ENCODE data around the gene BAZ1A. TPM values are rescaled to one million over a fixed set of nuclear protein-coding genes. Genes with fewer than 3 reads are reported as not detected.

Gene BAZ1A
- total and polyA plus RNA-seq, 2 donors (not counting 1 experiment from before 2014, with no cell fraction given) = 18.8 to 36.8 TPM

- no peak for TF ChIP-seq CTCF (IDR thresholded peaks at IDR 0.05)
- TF ChIP-seq EZH2 (IDR thresholded peaks at IDR 0.05; ENCODE audit: borderline replicate concordance, insufficient read depth, low read depth, low read length, poor library complexity, severe bottlenecking) = no peak
- CTCF ChIA-PET = interaction anchor here (0.8 to 3.0 kb wide), 4 partner anchors 8 to 1100 kb away, joined by 3 to 18 read pairs (median 8); no protein-coding TSS in a partner anchor
- H3K27me3 ChIP-seq (replicated peaks in 1 of 4; ENCODE audit: control extremely low read depth in 1 of 4, control insufficient read depth in 3 of 4, insufficient read depth in 4 of 4, low read length in 3 of 4) = no peaks in the 10 kb centered on the region
- no peaks in the 10 kb centered on the region for H3K79me2 ChIP-seq (ENCODE audit: control insufficient read depth, insufficient read depth, low read length)
- H3K27ac Mint-ChIP-seq = peak within 1 kb of the TSS; percentile 94
- peak within 1 kb of the TSS; percentile 79 for H3K4me2 ChIP-seq (replicated peaks; ENCODE audit: low read depth, low read length, poor library complexity, severe bottlenecking)
- under 1% methylated on average over 74 of the region's 76 CpGs for WGBS (ENCODE audit: insufficient coverage)
- peak within 1 kb of the TSS; percentile 87 for H2AFZ ChIP-seq (ENCODE audit: insufficient read depth, low read depth, low read length, poor library complexity, severe bottlenecking)
- no peaks in the 10 kb centered on the region for H3K9me3 Mint-ChIP-seq (ENCODE audit: insufficient read depth)
- peak; percentile 91 for ATAC-seq (ENCODE audit: low read depth)
- POLR2A ChIA-PET = interaction anchor here (0.7 to 1.8 kb wide), 3 partner anchors 9 to 268 kb away, joined by 3 to 11 read pairs (median 9); partner anchors contain the start of genes BAZ1A and SRP54
- peak; percentile 86 for DNase-seq
- H3K4me3 Mint-ChIP-seq = peak within 1 kb of the TSS; percentile 94
- H4K20me1 ChIP-seq (ENCODE audit: control insufficient read depth, insufficient read depth, low read length, poor library complexity, severe bottlenecking) = no peaks in the 10 kb centered on the region
- peaks cover 11 to 15% of the 10 kb centered on the region in 2 donors for H3K4me1 ChIP-seq (ENCODE audit: control insufficient read depth in 2 of 2, insufficient read depth in 2 of 2, low read length in 2 of 2)
- H3K9me3 ChIP-seq (ENCODE audit: control extremely low read depth in 1 of 3, control insufficient read depth in 2 of 3, insufficient read depth in 1 of 3, low read length in 2 of 3) = no peaks in the 10 kb centered on the region
- H3K27ac ChIP-seq (ENCODE audit: low read length in 2 of 2) = peak within 1 kb of the TSS; percentile 75 to 87
- H3K36me3 ChIP-seq (replicated peaks in 1 of 2; ENCODE audit: control extremely low read depth in 1 of 2, control insufficient read depth in 1 of 2, extremely low read depth in 1 of 2, insufficient read depth in 2 of 2, low read length in 1 of 2) = peaks cover 6 to 12% of the 10 kb centered on the region in 2 experiments
- H3K4me3 ChIP-seq (ENCODE audit: control extremely low read depth in 1 of 5, extremely low read depth in 1 of 5, insufficient read depth in 1 of 5, low read depth in 2 of 5, low read length in 4 of 5) = peak within 1 kb of the TSS; percentile 61 to 91 (median 81)
- peaks cover 29% of the 10 kb centered on the region for H3K4me1 Mint-ChIP-seq
- H3K9ac ChIP-seq (ENCODE audit: low read length) = peak within 1 kb of the TSS; percentile 84
- H3K27me3 Mint-ChIP-seq = no peaks in the 10 kb centered on the region
- intact Hi-C loops (cut with micrococcal nuclease) = loop anchor here (1.0 to 10.0 kb wide), 6 partner anchors 9 to 407 kb away; partner anchors contain the start of genes FAM177A1, PPP2R3C, SNX6 and SPTSSA
Observed at GRCh38 chr14:34714320-34715126, 160.6 kb downstream of the BAZ1A start, which contains the start of gene CFL2. Gene CFL2, minus strand, starts transcription at chr14:34714593. Its CDS starts 53 bp downstream, at chr14:34714540.
